GM04504 (cell line): ENCODE data around the gene GUCY1B1.

ENCODE experiments used
- DNase-seq: peaks from one replicate; pipeline ENCODE4 v3.0.0-alpha.2; 2012; ENCODE audit warnings: low read depth

GUCY1B1 gene

DNA sequence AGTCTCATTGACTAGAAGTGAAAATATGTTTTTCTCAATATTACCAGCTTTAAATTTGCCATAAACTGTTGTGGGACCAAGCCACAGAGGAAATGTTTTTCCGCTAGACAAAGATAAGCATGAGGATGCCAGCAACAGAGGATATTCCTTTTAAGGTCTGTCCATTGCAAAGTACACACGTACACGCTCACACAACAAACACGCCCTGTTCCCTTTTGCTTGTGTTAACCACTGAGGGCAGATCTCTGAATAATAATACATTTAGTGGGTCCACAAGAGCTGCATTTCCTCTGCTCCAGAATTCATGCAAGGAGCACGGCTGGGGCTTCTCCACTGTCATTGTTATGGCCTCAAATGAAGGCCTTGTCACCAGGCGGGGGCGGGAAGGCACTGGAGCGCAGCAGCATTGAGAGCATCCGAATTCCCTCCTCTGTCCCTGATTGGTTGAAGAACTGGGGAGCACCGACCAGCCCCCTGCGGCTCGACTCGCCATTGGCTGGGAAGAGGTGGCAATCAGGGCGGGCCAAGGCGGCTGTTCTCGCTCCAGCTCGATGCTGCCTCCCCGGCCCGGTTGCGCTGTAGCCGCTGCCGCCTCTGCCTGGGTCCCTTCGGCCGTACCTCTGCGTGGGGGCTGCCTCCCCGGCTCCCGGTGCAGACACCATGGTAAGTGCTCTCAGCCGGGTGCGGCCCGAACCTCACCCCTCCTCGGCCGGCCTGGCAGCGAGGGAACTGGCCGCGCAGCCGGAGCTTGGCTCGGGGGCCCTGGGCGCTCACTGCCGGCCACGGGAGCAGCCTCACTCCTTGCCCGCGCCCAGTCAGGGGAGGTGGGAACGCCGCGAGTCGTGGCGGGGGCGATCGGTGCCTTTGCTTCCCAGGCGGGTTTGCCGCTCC, at the start of gene GUCY1B1:
GUCY1B1 (plus strand) TSS at position 541 of the 891 bp plus-strand sequence; CDS start at position 661, 120 bp downstream.
- peak; percentile 80 for DNase-seq

DNA sequence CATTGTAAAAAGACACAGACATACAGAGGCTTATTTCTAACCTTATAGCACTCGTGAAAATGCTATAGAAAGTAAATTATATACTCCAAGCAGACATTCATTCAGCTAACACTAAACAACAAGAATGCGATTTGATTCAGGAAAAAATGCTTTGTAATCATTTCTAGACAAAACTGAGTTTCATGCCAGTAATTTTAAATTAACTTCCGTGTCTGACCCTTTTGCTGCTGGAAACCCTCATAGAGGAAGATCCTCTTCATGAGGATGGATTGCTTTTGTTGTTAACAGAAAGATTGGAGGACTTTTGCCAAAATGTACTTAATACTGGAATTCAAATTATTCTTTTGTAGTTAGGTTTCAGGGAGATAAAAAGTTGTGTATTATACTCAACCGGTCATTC, 48.9 kb upstream of the GUCY1B1 start:
- DNase-seq: no peak

DNA sequence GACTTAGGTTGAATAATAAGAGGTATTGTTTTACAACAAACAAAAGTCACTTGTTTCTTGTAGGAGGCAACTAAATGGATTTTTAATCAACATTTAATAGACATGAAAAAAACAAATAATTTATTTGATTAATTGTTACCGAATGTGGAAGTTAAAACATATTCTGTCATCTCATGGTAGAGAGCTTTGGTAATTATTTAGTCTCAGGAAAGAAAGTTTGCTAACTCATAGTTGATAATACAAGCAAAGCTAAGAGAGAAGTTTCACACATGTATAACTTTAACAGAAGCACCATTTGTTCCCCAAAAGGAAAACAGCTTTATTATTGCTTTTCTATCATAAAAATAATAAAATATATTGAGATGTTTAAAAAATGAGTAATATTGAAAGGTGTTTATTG, 47.3 kb upstream of the GUCY1B1 start:
- DNase-seq: no peak

DNA sequence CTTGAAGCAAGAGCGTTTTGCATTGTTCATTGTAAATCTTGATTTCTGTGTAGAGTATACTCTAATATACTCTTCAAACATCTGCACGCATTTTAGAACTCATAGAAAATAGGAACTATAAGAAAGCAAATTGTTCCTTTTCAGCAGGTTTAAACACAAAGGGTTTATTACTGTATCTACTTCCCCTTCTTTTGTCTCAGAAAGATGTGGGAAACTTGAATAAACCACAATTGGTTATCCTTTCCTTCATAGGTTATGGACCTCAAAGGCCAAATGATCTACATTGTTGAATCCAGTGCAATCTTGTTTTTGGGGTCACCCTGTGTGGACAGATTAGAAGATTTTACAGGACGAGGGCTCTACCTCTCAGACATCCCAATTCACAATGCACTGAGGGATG, 46.0 kb upstream of the GUCY1B1 start:
- DNase-seq: no peak

- no peak for DNase-seq
These were observed 44.9 kb upstream of the GUCY1B1 start for GRCh38 chr4:155713911-155714310.

DNA sequence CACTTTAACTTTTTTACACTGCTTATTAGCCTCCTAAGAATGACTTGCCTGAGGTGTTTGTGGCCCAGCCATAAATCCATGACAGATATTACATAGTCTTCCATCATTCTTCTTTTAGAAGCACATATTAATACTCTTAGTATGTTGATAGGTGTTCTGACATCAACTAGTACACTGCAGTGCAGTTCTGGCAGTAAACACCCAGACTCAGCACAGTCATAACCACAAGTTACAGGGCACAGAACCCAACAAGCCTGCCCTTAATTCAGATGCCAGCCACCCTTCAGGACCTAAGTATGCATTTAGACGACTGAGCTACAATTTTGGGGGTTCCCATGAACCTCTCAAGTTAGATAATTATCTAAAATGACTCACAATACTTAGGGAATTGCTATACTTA, 36.5 kb upstream of the GUCY1B1 start:
- DNase-seq: no peak

GRCh38 chr4:155722816-155723499, 35.9 kb upstream of the GUCY1B1 start:
- DNase-seq: no peak

DNA sequence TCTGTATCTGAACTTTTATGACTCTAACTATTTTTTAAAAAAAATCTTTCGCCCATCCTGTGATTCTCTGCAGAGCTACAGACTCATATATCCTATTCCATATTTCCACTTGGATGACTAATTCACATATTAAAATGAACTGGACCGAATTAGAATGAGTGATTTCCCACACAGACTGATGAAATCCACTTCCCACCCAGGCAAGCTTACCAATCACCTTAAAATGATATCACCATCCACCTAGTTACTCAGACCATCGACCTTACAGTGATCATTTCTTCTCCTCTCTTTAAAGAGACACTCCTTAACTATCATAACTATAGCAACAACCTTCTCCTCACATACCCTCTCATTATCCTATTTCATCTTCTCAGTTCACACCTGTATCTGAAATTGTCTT, 34.1 kb upstream of the GUCY1B1 start:
- DNase-seq: no peak

GRCh38 chr4:155734065-155734464, 24.8 kb upstream of the GUCY1B1 start:
- DNase-seq: no peak

DNA sequence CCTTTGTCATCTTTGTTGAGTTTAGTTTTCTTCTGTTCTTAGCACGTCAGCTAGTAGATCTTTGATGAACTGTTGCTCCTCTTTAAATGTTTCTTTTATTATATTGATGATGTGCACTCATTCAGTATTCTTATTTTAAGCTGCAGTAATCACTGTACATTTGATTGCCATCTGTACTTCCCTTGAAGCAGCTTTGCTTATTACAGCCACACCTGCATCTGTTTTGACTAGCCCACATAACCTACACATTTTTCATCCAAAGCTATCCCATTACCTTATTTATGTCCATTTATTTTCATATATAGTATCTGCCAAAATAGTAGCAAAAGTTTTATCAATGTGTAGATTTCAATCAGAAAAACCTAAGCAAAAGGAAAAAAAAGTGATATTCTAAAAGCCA, 23.9 kb upstream of the GUCY1B1 start:
- DNase-seq: no peak

GRCh38 chr4:155735496-155735895, 23.3 kb upstream of the GUCY1B1 start:
- no peak for DNase-seq

GRCh38 chr4:155738548-155738947, 20.3 kb upstream of the GUCY1B1 start:
- peak; percentile 48 for DNase-seq

DNA sequence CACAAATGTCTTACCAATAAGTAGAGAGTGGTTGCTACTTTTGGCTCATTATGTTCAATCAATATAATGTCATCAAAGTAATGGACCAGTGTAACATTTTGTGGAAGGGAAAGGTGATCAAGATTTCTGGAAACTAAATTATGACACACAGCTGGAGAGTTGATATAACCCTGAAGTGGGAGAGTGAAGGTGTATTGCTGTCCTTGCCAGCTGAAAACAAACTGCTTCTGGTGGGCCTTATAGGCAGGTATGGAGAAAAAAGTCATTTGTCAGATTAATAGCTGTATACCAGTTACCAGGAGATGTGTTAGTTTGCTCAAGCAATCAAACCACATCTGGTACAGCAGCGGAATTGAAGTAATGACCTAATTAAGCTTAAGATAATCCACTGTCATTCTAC, 17.3 kb upstream of the GUCY1B1 start:
- no peak for DNase-seq

GRCh38 chr4:155742310-155743015, 16.4 kb upstream of the GUCY1B1 start:
- no peak for DNase-seq

- DNase-seq: no peak
These were observed 12.8 kb upstream of the GUCY1B1 start for GRCh38 chr4:155745984-155746383.

GRCh38 chr4:155748039-155748438, 10.8 kb upstream of the GUCY1B1 start:
- no peak for DNase-seq

DNA sequence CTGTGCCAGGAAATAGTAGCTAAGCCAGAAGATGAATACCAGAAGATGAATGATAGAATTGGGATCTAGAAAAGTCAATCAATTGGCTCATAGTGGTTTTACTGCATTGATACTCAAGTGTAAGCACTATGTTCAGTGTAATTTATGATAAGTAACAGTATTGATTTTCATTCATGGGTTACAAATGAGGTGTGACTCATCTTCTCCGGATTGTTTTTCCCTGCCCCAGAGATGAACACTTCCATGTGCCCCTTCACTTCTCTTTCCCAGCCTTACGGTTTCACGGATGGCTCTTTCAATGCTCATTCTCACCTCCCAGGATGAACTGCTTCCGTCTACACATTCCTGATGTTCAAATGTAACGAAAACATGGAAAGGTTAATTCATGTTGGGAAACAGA, 9.8 kb upstream of the GUCY1B1 start:
- no peak for DNase-seq

DNA sequence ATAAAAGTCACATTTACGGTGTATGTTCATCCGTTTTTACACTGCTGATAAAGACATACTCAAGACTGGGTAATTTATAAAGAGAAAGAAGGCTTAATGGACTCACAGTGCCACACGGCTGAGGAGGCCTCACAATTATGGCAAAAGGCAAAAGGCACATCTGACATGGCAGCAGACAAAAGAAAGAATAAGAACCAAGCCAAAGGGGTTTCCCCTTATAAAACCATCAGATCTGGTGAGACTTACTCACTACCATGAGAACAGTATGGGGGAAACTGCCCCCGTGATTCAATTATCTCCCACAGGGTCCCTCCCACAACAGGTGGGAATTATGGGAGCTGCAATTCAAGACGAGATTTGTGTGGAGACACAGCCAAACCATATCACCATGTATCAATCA, 7.3 kb upstream of the GUCY1B1 start:
- DNase-seq: no peak

DNA sequence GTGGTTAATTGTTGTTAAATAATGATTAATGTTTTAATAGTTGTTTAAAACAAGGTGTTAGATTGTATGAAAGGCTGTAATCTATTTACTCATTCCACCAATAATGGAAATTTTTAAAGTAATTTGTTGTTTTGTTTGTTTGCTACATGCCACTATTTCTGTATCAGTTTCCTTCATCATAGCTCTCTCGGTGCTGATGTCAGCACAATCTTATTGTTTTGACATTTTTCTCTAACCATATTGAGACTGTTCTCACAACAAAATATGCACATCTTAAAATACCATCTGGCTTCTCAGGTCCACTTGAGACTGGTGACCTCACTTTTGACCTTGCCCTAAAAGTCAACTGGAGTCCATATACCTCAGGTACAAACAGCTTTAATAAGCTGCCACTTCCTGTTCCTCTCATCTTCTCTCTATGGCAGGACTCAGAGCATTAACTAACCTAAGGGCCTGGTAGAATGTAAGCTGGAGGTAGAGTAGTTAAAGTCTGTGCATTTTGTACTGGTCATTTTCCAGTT, 1.0 kb upstream of the GUCY1B1 start:
- DNase-seq: no peak

GRCh38 chr4:155759372-155760252, 791 bp downstream of the GUCY1B1 start:
- no peak for DNase-seq

- DNase-seq: no peak
These were observed 2.2 kb downstream of the GUCY1B1 start for GRCh38 chr4:155761047-155761446.

- DNase-seq: no peak
These were observed 3.1 kb downstream of the GUCY1B1 start for GRCh38 chr4:155761916-155762315.
